H1 (cell line): ENCODE results near the gene ABHD14A. TPM values are rescaled to one million over a fixed set of nuclear protein-coding genes. Genes with fewer than 3 reads are reported as not detected.

Experiments
- ASH2L ChIP-seq: fragments of 200-600, 300-600 bp; sonication (generic); IDR thresholded peaks from one replicate; pipeline ENCODE4 v1.7.1; 2017; ENCODE audit warnings: low read length
- BRCA1 ChIP-seq: IDR thresholded peaks from 2 replicates; pipeline ENCODE4 v1.6.1; 2012; ENCODE audit warnings: low read depth, low read length, improper control_type of control experiment
- CBX8 ChIP-seq: fragments of 300-800, 300-1000 bp; sonication (generic); IDR thresholded peaks from 2 replicates; pipeline ENCODE4 v1.7.1; 2016; ENCODE audit warnings: low read depth, low read length, borderline replicate concordance
- CEBPB ChIP-seq: IDR thresholded peaks from 2 replicates; pipeline ENCODE4 v1.6.1; 2012; ENCODE audit warnings: low read depth, low read length
- FOSL1 ChIP-seq: IDR thresholded peaks from 2 replicates; pipeline ENCODE4 v1.6.1; 2011; ENCODE audit warnings: mild to moderate bottlenecking, low read depth, low read length, moderate library complexity; ENCODE audit not compliant: insufficient read depth
- JUN ChIP-seq: IDR thresholded peaks from 2 replicates; pipeline ENCODE4 v1.6.1; 2011; ENCODE audit warnings: low read depth, mild to moderate bottlenecking, improper control_type of control experiment, low read length
- MAFK ChIP-seq: IDR thresholded peaks from 2 replicates; pipeline ENCODE4 v1.6.1; 2012; ENCODE audit warnings: low read depth, mild to moderate bottlenecking, improper control_type of control experiment, low read length
- RAD21 ChIP-seq, 2 experiments: IDR thresholded peaks in 1 of 2; conservative IDR thresholded peaks in 1 of 2; 2 replicates each; pipeline ENCODE4 v1.6.1; 2011; ENCODE audit warnings: low read depth in 2 of 2, low read length in 2 of 2, improper control_type of control experiment in 1 of 2, inconsistent platforms in 1 of 2, mild to moderate bottlenecking in 1 of 2, moderate library complexity in 1 of 2
- SAP30 ChIP-seq: fragments of 300-600 bp; sonication (generic); IDR thresholded peaks from 2 replicates; pipeline ENCODE4 v1.7.1; 2012; ENCODE audit warnings: low read length, moderate library complexity, mild to moderate bottlenecking, inconsistent platforms; ENCODE audit not compliant: insufficient read depth, insufficient replicate concordance
- SIN3A ChIP-seq, 2 experiments: IDR thresholded peaks in 1 of 2; conservative IDR thresholded peaks in 1 of 2; 2 replicates each; pipeline ENCODE4 v1.6.1; 2011 to 2012; ENCODE audit warnings: low read length in 2 of 2, improper control_type of control experiment in 1 of 2, low read depth in 1 of 2, mild to moderate bottlenecking in 1 of 2
- SUZ12 ChIP-seq: fragments of 200-600 bp; sonication (generic); IDR thresholded peaks from 2 replicates; pipeline ENCODE4 v1.6.1; 2012; ENCODE audit warnings: mild to moderate bottlenecking, inconsistent platforms, low read length, moderate library complexity, mixed read lengths
- TAF1 ChIP-seq: IDR thresholded peaks from 2 replicates; pipeline ENCODE4 v1.6.1; 2011; ENCODE audit warnings: mild to moderate bottlenecking, low read depth, low read length
- TCF12 ChIP-seq: IDR thresholded peaks from 2 replicates; pipeline ENCODE4 v1.6.1; 2011; ENCODE audit warnings: low read depth, mild to moderate bottlenecking, low read length
- polyA plus RNA-seq, 7 experiments: library from polyadenylated mRNA; depleted of rRNA in 3 of 7; stranded (reverse) in 5 of 7; unstranded in 2 of 7; fragments of >200 nt in 5 of 7; fragments of 200-250 nt in 2 of 7; gene quantifications; 1 replicate in 5 of 7; 2 replicates in 1 of 7; 4 replicates in 1 of 7; pipeline versions ENCODE4 v1.2.1 to v1.2.3, GENCODE V29; 2011 to 2013; ENCODE audit warnings: missing spikeins in 2 of 7, mixed read lengths in 2 of 7
- total RNA-seq: library from RNA; stranded (reverse); fragmentation: NEBNext Ultra II Directional; extraction: Animal tissue kit (Norgen Biotek cat#: 25700); gene quantifications from 2 replicates; pipeline ENCODE4 v1.2.1, GENCODE V29; 2021
- TF ChIP-seq, protein P1 (sequence below), 3 experiments: IDR thresholded peaks; 1 replicate in 2 of 3; 2 replicates in 1 of 3; pipeline versions ENCODE4 v1.5.1 to v1.6.1; 2011; ENCODE audit warnings: low read length in 3 of 3, mild to moderate bottlenecking in 3 of 3, inconsistent platforms in 2 of 3, low read depth in 1 of 3, moderate library complexity in 1 of 3; ENCODE audit not compliant: insufficient read depth in 1 of 3; ENCODE audit errors: control extremely low read depth in 1 of 3

The ABHD14A gene
- total and polyA plus RNA-seq, 2 of the 8 experiments (the other 6 are each of a cell fraction or from before 2014, with no cell fraction given): 4.6 to 9.8 TPM

DNA sequence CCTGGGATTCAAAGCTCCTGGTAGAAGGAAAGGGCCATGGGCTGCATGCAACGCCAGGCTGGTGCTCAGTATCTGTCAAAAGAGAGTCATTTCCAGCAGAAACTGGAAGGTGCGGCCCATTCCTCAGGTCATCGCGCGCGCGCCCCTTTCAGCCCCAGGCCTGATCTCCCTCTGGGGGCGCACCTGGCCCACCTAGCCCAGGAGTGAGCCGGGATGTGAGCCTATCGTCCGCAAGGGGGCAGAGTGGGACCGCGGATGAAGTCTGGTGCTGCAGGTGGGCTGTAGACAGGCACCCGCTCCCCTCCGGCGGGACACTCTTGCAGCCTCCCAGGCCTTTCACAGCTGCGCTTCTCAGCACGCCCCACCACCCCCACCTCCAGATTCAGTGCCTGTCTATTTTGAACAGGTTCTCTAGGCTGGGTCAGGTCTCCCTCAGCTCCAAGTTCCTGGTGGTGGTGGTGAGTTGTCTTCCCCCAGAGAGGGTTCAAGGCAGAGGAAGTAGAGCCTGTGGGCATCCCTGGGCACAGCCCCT is 26.6 kb downstream of the ABHD14A start (continued):
- TF ChIP-seq SAP30 (no peak), RAD21 (IDR thresholded peaks at IDR 0.05 in 1 of 2, conservative IDR thresholded peaks at IDR 0.05 in 1 of 2; ENCODE audit: low read depth in 2 of 2, low read length in 2 of 2) (peak; percentile 99), ASH2L (no peak), MAFK (no peak), CBX8 (no peak), TAF1 (no peak), CEBPB (no peak), SUZ12 (no peak), JUN (no peak), SIN3A (conservative IDR thresholded peaks at IDR 0.05 in 1 of 2, IDR thresholded peaks at IDR 0.05 in 1 of 2; ENCODE audit: low read depth in 1 of 2, low read length in 2 of 2) (peak; percentile 75; a peak in 2 of 4 replicates), BRCA1 (no peak), FOSL1 (0 out of 2 replicates have a peak, but pooled peaks have one; percentile 30), TCF12 (peak; percentile 79; the same call in 1 of the 2 replicates)
- TF ChIP-seq, protein P1, sequence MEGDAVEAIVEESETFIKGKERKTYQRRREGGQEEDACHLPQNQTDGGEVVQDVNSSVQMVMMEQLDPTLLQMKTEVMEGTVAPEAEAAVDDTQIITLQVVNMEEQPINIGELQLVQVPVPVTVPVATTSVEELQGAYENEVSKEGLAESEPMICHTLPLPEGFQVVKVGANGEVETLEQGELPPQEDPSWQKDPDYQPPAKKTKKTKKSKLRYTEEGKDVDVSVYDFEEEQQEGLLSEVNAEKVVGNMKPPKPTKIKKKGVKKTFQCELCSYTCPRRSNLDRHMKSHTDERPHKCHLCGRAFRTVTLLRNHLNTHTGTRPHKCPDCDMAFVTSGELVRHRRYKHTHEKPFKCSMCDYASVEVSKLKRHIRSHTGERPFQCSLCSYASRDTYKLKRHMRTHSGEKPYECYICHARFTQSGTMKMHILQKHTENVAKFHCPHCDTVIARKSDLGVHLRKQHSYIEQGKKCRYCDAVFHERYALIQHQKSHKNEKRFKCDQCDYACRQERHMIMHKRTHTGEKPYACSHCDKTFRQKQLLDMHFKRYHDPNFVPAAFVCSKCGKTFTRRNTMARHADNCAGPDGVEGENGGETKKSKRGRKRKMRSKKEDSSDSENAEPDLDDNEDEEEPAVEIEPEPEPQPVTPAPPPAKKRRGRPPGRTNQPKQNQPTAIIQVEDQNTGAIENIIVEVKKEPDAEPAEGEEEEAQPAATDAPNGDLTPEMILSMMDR (IDR thresholded peaks at IDR 0.05; ENCODE audit: control extremely low read depth in 1 of 3, insufficient read depth in 1 of 3, low read depth in 1 of 3, low read length in 3 of 3): peak in 2 of 3 experiments; percentile 99 to 100; a peak in 3 of 4 replicates
